ENCODE results near the gene PATJ.

DNA sequence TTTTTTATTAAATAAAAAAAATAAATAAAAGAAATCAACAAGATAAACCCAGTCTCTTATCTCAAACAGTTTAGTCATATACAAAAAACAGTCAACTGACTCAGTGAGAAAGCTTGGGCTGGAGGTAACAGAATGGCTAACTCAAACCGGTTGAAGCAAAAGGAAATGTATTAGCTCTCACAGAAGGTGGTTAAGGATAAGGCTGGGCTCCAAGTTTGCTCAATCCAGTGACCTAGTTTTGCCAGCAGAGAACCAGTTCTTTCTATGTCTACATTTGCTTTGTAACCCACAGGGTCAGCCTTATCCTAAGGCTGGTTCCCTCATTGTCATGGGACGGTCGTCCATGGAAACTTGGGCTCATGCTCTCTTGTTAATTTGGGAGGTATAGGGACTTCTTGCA lies 307.9 kb downstream of the PATJ start:
- TF ChIP-seq EZH2 (IDR thresholded peaks at IDR 0.05) (no peak), POLR2AphosphoS5 (IDR thresholded peaks at IDR 0.05; ENCODE audit: borderline replicate concordance, low read depth, low read length) (no peak)
